Mesothelial cell of epicardium (in vitro differentiated cells): Measurements from ENCODE around the gene UCKL1. TPM values are rescaled to one million over a fixed set of nuclear protein-coding genes. Genes with fewer than 3 reads are reported as not detected.

ENCODE experiments used
- DNase-seq, 2 experiments: peaks; one replicate each; pipeline ENCODE4 v3.0.0; 2021; ENCODE audit warnings: low spot score in 2 of 2; ENCODE audit not compliant: unreplicated experiment in 2 of 2
- H3K27ac Mint-ChIP-seq: 2 replicates; pipeline ENCODE4 v1.8.0; 2021; ENCODE audit warnings: mixed read lengths
- H3K27me3 Mint-ChIP-seq: 2 replicates; pipeline ENCODE4 v1.8.0; 2021; ENCODE audit warnings: low read depth, mixed read lengths
- H3K36me3 Mint-ChIP-seq: 2 replicates; pipeline ENCODE4 v1.8.0; 2021; ENCODE audit warnings: mixed read lengths
- H3K4me1 Mint-ChIP-seq: 2 replicates; pipeline ENCODE4 v1.8.0; 2021; ENCODE audit warnings: mixed read lengths
- H3K4me3 Mint-ChIP-seq: 2 replicates; pipeline ENCODE4 v1.8.0; 2021; ENCODE audit warnings: mild to moderate bottlenecking, moderate library complexity, mixed read lengths
- H3K9me3 Mint-ChIP-seq: 2 replicates; pipeline ENCODE4 v1.8.0; 2021; ENCODE audit warnings: mixed read lengths
- total RNA-seq: library from RNA; stranded (reverse); gene quantifications from 3 replicates; pipeline ENCODE4 v1.2.1, GENCODE V29; 2021
- TF ChIP-seq, protein P1 (sequence below): fragments of 200-600 bp; sonication (generic); IDR thresholded peaks from one replicate; pipeline ENCODE4 v1.5.0; 2021; ENCODE audit warnings: antibody characterized with exemption; ENCODE audit not compliant: unreplicated experiment

UCKL1 gene
- total RNA-seq, 1 donor from 2014 or later = 60.0 TPM

DNA sequence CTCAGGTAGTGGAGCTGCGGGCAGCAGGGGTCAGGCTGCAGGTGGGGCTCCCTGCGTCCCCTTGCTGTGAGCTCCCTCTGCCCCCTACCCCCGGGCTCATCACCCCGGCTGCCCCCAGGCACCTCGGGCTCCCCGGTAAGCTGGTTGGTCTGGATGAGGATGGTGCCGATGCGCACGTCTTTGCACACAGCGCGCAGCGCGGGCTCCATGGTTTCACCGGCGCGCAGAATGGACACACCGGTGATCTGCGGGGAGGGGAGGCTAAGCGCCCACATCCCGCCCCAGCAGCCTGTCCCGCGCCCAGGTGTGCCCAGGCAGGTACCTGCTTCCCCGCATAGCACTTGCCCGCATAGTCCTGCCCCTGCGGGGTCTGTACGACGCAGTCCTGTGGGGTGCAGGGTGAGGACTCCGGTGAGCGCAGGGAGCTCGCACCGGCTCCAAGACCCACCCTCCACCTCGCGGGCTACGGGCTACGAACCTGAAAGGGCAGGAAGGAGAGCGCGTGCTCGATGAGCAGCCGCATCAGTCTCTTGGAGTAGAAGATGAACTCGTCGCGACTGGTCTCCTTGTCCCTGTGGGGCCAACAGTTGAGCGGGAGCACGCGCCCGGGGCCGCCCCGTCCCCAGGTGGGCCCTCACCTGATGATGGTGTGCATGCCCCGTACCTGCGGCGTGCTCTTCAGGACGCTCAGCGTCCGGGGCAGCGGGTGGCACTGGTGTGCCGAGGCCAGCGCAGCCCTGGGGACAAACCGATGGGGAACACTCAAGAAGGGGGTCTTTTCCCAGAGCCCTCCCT, 15.5 kb downstream of the UCKL1 start:
- TF ChIP-seq, protein P1, sequence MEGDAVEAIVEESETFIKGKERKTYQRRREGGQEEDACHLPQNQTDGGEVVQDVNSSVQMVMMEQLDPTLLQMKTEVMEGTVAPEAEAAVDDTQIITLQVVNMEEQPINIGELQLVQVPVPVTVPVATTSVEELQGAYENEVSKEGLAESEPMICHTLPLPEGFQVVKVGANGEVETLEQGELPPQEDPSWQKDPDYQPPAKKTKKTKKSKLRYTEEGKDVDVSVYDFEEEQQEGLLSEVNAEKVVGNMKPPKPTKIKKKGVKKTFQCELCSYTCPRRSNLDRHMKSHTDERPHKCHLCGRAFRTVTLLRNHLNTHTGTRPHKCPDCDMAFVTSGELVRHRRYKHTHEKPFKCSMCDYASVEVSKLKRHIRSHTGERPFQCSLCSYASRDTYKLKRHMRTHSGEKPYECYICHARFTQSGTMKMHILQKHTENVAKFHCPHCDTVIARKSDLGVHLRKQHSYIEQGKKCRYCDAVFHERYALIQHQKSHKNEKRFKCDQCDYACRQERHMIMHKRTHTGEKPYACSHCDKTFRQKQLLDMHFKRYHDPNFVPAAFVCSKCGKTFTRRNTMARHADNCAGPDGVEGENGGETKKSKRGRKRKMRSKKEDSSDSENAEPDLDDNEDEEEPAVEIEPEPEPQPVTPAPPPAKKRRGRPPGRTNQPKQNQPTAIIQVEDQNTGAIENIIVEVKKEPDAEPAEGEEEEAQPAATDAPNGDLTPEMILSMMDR = no peak
- Mint-ChIP-seq H3K9me3 (no peaks in the 10 kb centered on the region), H3K4me3 (no peak overlapping the region), H3K27me3 (no peaks in the 10 kb centered on the region), H3K4me1 (no peaks in the 10 kb centered on the region), H3K27ac (no peak overlapping the region), H3K36me3 (peaks cover 20% of the 10 kb centered on the region)
- DNase-seq = no peak

DNA sequence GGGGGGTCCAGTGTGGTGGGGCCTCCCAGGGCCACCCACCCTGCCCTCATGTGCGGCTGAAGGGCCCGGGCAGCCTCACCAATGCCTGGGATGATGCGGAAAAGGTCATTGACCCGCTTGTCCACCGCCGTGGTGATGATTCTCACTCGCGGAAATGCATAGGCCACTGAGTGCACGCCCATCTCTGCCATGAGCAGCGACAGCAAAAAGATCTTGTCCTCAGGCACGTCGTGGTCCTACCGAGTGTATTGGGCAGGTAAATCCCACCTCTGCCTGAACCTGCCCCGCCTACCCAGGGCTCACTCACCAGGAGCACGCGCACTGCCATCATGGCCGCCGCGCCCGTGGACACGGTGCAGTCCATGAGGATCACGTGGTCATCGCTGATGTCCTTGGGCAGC, 16.1 kb downstream of the UCKL1 start:
- Mint-ChIP-seq H3K36me3 (peaks cover 22% of the 10 kb centered on the region), H3K4me3 (no peak overlapping the region)
- TF ChIP-seq, protein P1 = no peak

DNA sequence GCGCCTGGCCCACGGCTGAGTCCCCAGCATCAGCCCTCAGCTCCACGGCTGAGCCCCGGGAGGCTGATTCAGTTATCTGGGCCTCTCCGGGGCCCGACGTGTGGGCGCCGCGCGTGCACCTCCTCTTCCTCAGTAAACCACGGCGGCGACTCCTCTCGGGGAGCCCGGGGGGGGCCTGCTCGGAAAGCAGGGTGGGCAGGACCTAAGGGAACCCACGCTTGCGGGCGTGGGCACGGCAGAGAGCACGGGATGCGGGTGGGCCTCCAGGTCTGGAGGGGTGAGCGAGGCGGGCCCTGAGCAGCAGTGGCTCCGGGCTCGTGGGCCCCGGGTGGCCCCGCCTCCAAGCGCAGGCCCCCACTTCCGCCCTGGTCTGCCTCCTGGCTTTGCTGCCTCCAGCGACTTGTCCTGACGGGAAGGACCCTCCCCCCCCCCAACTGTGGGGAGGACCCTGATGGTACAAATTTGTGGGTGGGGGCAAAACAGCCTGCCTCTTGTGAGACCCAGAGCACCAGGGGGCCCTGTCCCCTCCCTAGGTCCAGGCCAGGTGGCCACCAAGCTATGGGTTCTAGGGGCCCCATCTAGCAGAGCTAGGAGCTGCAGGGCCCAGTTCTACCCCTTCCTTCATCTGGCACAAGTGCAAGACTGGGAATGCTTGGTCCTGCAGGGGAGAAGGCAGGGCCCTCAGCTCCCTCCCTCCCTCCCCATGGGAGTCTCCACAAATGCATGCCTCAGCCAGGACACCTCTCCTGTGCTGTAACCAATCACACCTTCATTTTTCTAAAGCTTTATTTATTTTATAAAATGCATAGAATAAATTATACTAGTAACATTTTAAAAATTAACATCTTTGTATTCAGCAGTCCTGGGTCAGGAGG, 16.9 kb downstream of the UCKL1 start:
- TF ChIP-seq, protein P1 = no peak
- Mint-ChIP-seq H3K4me1 (no peaks in the 10 kb centered on the region), H3K4me3 (no peak overlapping the region), H3K27ac (no peak overlapping the region), H3K9me3 (no peaks in the 10 kb centered on the region), H3K36me3 (peaks cover 22% of the 10 kb centered on the region), H3K27me3 (no peaks in the 10 kb centered on the region)
- DNase-seq = no peak

More for the DNA sequence above, 16.1 kb downstream of the UCKL1 start:
- no peak for DNase-seq
- Mint-ChIP-seq H3K27ac (no peak overlapping the region), H3K27me3 (no peaks in the 10 kb centered on the region), H3K4me1 (no peaks in the 10 kb centered on the region), H3K9me3 (no peaks in the 10 kb centered on the region)

DNA sequence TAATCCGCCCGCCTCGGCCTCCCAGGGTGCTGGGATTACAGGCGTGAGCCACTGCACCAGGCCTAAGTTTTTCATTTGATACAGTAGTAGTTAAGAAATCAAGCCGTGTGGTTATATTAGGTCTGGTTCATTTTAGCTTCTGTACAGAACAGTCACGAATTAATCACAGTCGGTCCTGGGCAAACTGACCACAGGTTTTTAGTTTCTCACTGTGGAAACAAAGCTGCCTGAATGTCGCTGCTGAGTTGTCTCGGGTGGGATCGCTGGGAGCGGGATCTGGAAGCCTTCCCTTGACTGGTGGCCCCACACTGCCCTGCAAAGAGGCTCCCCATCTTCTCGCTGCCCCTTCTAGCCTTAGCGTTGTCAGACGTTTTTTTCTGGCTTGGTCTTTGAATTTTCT, 18.6 kb downstream of the UCKL1 start:
- TF ChIP-seq, protein P1 = no peak
- Mint-ChIP-seq H3K27me3 (no peaks in the 10 kb centered on the region), H3K36me3 (peaks cover 22% of the 10 kb centered on the region), H3K4me1 (no peaks in the 10 kb centered on the region), H3K9me3 (no peaks in the 10 kb centered on the region), H3K27ac (no peak overlapping the region), H3K4me3 (no peak overlapping the region)
- no peak for DNase-seq

DNA sequence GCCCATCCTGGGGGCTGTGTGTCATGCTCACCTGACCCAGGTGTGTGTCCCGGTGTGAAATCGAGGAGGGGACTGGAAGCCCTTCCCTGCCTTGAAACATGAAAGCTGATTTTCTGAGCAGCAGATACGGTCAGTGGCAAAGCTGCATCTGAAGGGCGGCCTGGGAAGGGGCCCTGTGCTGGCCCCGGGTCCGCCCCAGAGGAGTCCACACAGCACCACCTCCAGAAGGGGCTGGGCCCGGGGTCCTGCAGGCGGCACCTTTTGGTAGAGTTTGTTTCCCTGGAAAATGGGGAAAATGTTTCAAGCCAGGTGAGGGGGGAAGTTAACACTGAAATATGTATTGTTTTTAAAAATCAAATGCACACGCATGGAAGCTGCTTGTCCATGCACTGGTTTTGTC, 20.8 kb downstream of the UCKL1 start:
- H3K4me3 Mint-ChIP-seq = no peak overlapping the region
- H3K4me1 Mint-ChIP-seq = no peaks in the 10 kb centered on the region
- TF ChIP-seq, protein P1 = no peak
- H3K27ac Mint-ChIP-seq = no peak overlapping the region
- H3K27me3 Mint-ChIP-seq = no peaks in the 10 kb centered on the region
- no peak for DNase-seq
- peaks cover 34% of the 10 kb centered on the region for H3K36me3 Mint-ChIP-seq
- no peaks in the 10 kb centered on the region for H3K9me3 Mint-ChIP-seq
